Mononuclear cell (primary cell): ENCODE results near the gene TSG101. TPM values are rescaled to one million over a fixed set of nuclear protein-coding genes. Genes with fewer than 3 reads are reported as not detected.

Source experiments
- H3K27me3 ChIP-seq: 2 replicates; pipeline ENCODE4 v1.6.0; 2011; ENCODE audit warnings: low read length, control low read depth; ENCODE audit not compliant: insufficient read depth
- H3K4me1 ChIP-seq: 2 replicates; pipeline ENCODE4 v1.5.1; 2011; ENCODE audit warnings: mild to moderate bottlenecking, low read length, control low read depth; ENCODE audit not compliant: insufficient read depth
- H3K4me3 ChIP-seq: 2 replicates; pipeline ENCODE4 v1.5.1; 2011; ENCODE audit warnings: mild to moderate bottlenecking, low read length, moderate library complexity
- H3K9me3 ChIP-seq: 2 replicates; pipeline ENCODE4 v1.5.1; 2011; ENCODE audit warnings: low read depth, mild to moderate bottlenecking, control low read depth, low read length
- total RNA-seq: library from RNA; depleted of rRNA; stranded (reverse); fragments of >200 nt; gene quantifications from one replicate; pipeline ENCODE4 v1.2.3, GENCODE V29; 2012

The TSG101 gene
- 31.6 TPM for total RNA-seq

- Histone ChIP-seq H3K9me3 (no peaks in the 10 kb centered on the region), H3K4me1 (peaks cover 16% of the 10 kb centered on the region), H3K4me3 (peak within 1 kb of the TSS; percentile 59), H3K27me3 (no peaks in the 10 kb centered on the region)
Observed at GRCh38 chr11:18526521-18527296, at the start of gene TSG101. TSG101 (minus strand) TSS chr11:18526942; CDS start chr11:18526816, 126 bp downstream.

GRCh38 chr11:18575361-18575760 lies 48.6 kb upstream of the TSG101 start:
- H3K4me3 ChIP-seq = no peak overlapping the region
- no peaks in the 10 kb centered on the region for H3K27me3 ChIP-seq
- H3K4me1 ChIP-seq = no peaks in the 10 kb centered on the region
- no peaks in the 10 kb centered on the region for H3K9me3 ChIP-seq

GRCh38 chr11:18567081-18567480 lies 40.3 kb upstream of the TSG101 start:
- H3K27me3 ChIP-seq = no peaks in the 10 kb centered on the region
- H3K4me1 ChIP-seq = no peaks in the 10 kb centered on the region
- H3K9me3 ChIP-seq = no peaks in the 10 kb centered on the region
- no peak overlapping the region for H3K4me3 ChIP-seq

GRCh38 chr11:18566406-18566805 lies 39.7 kb upstream of the TSG101 start:
- no peaks in the 10 kb centered on the region for H3K4me1 ChIP-seq
- H3K27me3 ChIP-seq = no peaks in the 10 kb centered on the region
- no peaks in the 10 kb centered on the region for H3K9me3 ChIP-seq

GRCh38 chr11:18564149-18564548 lies 37.4 kb upstream of the TSG101 start:
- H3K4me3 ChIP-seq = no peak overlapping the region
- H3K4me1 ChIP-seq = no peaks in the 10 kb centered on the region
- H3K27me3 ChIP-seq = no peaks in the 10 kb centered on the region
- no peaks in the 10 kb centered on the region for H3K9me3 ChIP-seq

More at GRCh38 chr11:18566406-18566805, 39.7 kb upstream of the TSG101 start:
- H3K4me3 ChIP-seq = no peak overlapping the region

GRCh38 chr11:18563090-18563730 lies 36.5 kb upstream of the TSG101 start:
- Histone ChIP-seq H3K27me3 (no peaks in the 10 kb centered on the region), H3K9me3 (no peaks in the 10 kb centered on the region), H3K4me1 (no peaks in the 10 kb centered on the region), H3K4me3 (no peak overlapping the region)

- no peaks in the 10 kb centered on the region for H3K27me3 ChIP-seq
- H3K4me1 ChIP-seq = no peaks in the 10 kb centered on the region
- H3K4me3 ChIP-seq = no peak overlapping the region
- H3K9me3 ChIP-seq = no peaks in the 10 kb centered on the region
Observed at GRCh38 chr11:18548001-18548400, 21.3 kb upstream of the TSG101 start.

- Histone ChIP-seq H3K4me3 (no peak overlapping the region), H3K9me3 (no peaks in the 10 kb centered on the region), H3K4me1 (no peaks in the 10 kb centered on the region), H3K27me3 (no peaks in the 10 kb centered on the region)
Observed at GRCh38 chr11:18540207-18541009, 13.7 kb upstream of the TSG101 start.

- Histone ChIP-seq H3K27me3 (no peaks in the 10 kb centered on the region), H3K9me3 (no peaks in the 10 kb centered on the region), H3K4me1 (no peaks in the 10 kb centered on the region), H3K4me3 (no peak overlapping the region)
Observed at GRCh38 chr11:18536209-18536608, 9.5 kb upstream of the TSG101 start.

GRCh38 chr11:18534245-18534644 lies 7.5 kb upstream of the TSG101 start:
- H3K27me3 ChIP-seq = no peaks in the 10 kb centered on the region
- no peaks in the 10 kb centered on the region for H3K4me1 ChIP-seq
- no peaks in the 10 kb centered on the region for H3K9me3 ChIP-seq
- no peak overlapping the region for H3K4me3 ChIP-seq

- H3K4me3 ChIP-seq = no peak overlapping the region
- no peaks in the 10 kb centered on the region for H3K4me1 ChIP-seq
Observed at GRCh38 chr11:18533365-18533764, 6.6 kb upstream of the TSG101 start.

GRCh38 chr11:18527512-18527911 lies 770 bp upstream of the TSG101 start:
- Histone ChIP-seq H3K27me3 (no peaks in the 10 kb centered on the region), H3K4me3 (peak overlapping the region; percentile 59), H3K4me1 (peaks cover 16% of the 10 kb centered on the region), H3K9me3 (no peaks in the 10 kb centered on the region)

More at GRCh38 chr11:18533365-18533764, 6.6 kb upstream of the TSG101 start:
- Histone ChIP-seq H3K27me3 (no peaks in the 10 kb centered on the region), H3K9me3 (no peaks in the 10 kb centered on the region)

- peak overlapping the region; percentile 59 for H3K4me3 ChIP-seq
- H3K4me1 ChIP-seq = peaks cover 16% of the 10 kb centered on the region
- no peaks in the 10 kb centered on the region for H3K27me3 ChIP-seq
- H3K9me3 ChIP-seq = no peaks in the 10 kb centered on the region
Observed at GRCh38 chr11:18526130-18526520, 617 bp downstream of the TSG101 start.

GRCh38 chr11:18524248-18524647 lies 2.5 kb downstream of the TSG101 start:
- Histone ChIP-seq H3K4me1 (peaks cover 16% of the 10 kb centered on the region), H3K4me3 (no peak overlapping the region), H3K27me3 (no peaks in the 10 kb centered on the region), H3K9me3 (no peaks in the 10 kb centered on the region)

GRCh38 chr11:18523084-18523483 lies 3.7 kb downstream of the TSG101 start:
- H3K4me1 ChIP-seq = peaks cover 16% of the 10 kb centered on the region
- H3K4me3 ChIP-seq = no peak overlapping the region

More at GRCh38 chr11:18523084-18523483, 3.7 kb downstream of the TSG101 start:
- Histone ChIP-seq H3K9me3 (no peaks in the 10 kb centered on the region), H3K27me3 (no peaks in the 10 kb centered on the region)
